Fibroblast of peridontal ligament (primary cell): Measurements from ENCODE around the gene BNIPL.
A peak's percentile ranks its signal among the peaks of the same experiment; 100 is the strongest.

ENCODE experiments used
- DNase-seq: peaks from one replicate; pipeline ENCODE4 v3.0.0-alpha.2; 2010; ENCODE audit errors: extremely low read depth

Gene BNIPL, protein sequence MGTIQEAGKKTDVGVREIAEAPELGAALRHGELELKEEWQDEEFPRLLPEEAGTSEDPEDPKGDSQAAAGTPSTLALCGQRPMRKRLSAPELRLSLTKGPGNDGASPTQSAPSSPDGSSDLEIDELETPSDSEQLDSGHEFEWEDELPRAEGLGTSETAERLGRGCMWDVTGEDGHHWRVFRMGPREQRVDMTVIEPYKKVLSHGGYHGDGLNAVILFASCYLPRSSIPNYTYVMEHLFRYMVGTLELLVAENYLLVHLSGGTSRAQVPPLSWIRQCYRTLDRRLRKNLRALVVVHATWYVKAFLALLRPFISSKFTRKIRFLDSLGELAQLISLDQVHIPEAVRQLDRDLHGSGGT

GRCh38 chr1:151036356-151036755 lies at the start of gene BNIPL:
Gene BNIPL, plus strand, starts transcription at chr1:151036586. Its CDS starts 140 bp downstream, at chr1:151036726.
- DNase-seq = no peak

GRCh38 chr1:150987924-150988323 lies 48.5 kb upstream of the BNIPL start:
- no peak for DNase-seq

GRCh38 chr1:150992626-150993025 lies 43.8 kb upstream of the BNIPL start:
- no peak for DNase-seq

DNA sequence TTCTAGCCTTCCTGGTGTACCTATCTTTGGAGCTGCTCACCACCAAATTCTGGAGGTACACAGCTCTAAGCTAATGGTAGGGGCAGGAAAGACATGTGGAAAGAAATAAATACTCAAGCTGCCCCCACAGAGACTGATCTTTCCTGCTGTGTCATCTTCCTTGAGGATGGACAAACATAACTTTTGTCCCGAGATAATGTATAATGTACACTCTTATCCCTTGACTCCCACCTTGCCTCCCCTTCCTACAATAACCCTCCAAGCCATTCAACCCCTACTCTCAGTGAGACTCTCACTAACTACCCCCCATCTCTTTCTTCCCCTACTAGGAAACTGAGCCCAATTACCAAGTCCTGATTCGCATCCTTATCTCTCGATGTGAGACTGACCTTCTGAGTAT lies 42.1 kb upstream of the BNIPL start:
- no peak for DNase-seq

DNA sequence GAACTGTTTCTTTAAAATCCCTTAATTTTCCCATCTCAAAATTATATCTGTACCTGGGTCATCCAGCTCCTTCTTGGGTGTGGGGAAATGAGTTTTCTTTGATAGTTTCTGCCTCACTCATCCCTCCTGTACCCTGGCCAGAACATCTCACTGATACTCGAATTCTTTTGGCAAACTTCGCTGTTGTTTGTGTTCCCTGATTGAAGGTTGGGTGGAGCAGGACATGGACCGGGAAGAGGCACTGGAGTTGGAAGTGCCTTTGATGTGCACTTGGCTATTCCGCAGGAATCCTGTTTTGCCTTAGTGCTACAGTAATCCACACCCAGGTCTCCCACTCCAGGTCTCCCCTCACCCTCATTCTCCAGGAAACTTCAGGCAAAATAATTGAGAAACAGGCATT lies 40.9 kb upstream of the BNIPL start:
- no peak for DNase-seq

DNA sequence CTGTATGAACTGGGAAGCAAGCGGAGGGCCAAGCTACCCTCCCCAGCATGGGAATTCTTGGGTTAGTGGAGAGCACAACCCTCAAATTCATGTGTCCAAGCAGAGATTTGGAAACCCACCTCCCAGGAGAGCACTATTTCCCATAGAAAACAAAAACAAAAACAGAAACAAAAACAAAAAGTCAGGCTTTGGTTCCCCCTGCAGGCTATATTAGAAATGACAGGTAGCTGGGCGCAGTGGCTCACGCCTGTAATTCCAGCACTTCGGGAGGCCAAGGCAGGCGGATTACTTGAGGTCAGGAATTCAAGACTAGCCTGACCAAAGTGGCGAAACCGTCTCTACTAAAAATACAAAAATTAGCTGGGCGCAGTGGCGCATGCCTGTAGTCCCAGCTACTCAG lies 40.5 kb upstream of the BNIPL start:
- peak; percentile 56 for DNase-seq

DNA sequence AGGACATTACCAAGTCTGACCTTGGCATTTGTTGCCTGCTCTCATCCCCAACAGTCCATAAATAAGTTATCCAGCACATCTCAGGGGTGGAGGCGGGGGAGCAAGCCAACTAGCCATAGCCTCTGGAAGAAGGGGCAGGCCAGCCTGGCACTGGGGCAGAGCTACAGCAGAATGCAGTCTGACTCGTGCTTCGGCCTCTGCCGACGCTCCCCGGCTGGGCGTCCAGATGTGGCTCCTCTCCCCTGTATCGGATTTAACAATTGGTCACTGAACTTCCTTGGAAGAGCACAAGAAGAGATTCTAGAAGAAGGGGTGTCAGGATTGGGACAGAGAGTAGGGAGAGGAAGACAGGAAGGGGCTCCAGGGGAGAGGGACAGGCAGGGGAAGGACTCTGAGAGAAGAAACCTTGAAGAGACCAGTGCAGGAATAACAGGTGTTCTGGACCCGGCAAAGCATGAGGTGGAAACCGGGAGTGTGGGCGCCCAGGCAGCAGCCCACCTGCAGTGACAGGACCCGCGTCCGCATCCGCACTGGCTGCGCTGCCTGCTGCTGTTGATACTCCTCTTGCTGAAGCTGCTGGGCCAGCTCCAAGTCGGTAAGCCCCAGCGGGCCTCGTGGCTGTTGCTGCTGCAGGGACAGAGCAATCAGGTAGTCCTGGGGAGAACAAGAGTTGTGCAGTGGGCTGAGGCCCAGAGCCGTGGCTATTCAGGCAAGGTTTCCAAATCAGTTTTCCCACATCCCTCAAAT lies 39.1 kb upstream of the BNIPL start:
- no peak for DNase-seq

GRCh38 chr1:150997949-150998348 lies 38.4 kb upstream of the BNIPL start:
- no peak for DNase-seq

DNA sequence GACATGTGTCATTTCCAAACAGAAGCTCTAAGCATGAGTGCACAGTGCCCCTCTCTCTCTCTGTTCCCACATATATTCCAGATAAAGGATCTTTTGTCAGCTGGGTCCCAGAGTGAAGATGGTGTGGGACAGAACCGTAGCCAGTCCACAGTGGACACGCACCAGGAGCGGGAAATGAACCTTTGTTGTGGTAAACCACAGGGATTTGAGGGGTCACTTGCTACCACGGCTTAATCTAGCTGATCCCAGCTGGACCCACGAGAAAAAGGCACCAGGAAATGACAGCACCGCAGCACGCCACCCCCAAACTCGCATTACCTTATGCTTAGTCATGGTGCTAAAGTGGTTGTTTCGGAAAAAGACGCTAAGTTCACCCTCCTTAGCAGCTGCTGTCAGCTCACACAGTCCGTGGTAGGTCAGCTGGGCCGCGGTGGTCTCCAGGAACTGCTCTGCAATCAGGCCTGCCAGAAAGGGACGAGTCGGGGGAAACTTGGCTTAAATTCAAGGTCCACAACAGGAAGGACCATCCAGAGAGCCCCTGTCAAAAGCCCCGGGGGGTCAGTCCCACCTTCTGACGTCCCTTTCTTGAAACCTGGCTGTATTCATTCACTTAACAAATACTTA lies 37.2 kb upstream of the BNIPL start:
- DNase-seq = peak; percentile 56

- DNase-seq = no peak
Observed at GRCh38 chr1:150999926-151000325, 36.5 kb upstream of the BNIPL start.

GRCh38 chr1:151000408-151000807 lies 36.0 kb upstream of the BNIPL start:
- DNase-seq = no peak

DNA sequence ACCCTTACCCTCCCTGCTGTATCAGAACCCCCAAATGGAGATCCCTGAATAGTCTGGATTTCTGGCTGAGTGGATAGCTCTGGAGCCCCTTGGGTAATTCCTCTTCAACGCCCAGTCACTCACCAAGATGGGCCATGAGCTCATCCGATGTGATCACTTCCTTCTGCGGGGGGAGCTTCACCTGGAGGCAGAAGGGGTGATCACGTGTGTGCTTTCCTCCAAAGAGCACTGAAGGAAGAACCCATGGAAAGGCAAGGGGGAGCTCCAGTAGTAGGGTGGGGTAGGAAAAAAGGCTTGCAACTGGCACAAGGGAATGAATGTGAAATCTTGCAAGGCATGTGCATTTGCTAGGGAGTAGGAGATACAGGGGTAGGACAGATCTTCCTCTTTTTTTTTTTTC lies 34.8 kb upstream of the BNIPL start:
- no peak for DNase-seq

DNA sequence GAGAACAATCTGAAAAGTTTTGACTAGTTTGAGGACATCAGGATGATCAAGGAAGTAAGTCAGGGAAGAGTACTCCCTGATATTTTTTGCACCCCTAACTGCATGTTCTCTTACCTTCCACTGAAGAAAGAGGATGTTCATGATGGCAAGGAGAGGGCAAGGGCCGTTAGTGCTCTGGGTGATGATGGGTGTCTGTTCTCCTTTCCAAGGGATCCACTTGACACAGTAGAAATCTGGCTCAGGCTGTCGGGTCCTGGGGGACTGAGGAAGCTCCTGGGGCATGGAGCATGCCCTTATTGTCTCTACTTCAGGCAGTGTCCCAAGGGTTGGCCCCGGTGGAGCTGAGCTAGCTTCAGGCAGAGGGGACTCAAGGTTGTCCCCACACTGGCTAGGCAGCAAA lies 34.3 kb upstream of the BNIPL start:
- no peak for DNase-seq

GRCh38 chr1:151002611-151003010 lies 33.8 kb upstream of the BNIPL start:
- DNase-seq = no peak

DNA sequence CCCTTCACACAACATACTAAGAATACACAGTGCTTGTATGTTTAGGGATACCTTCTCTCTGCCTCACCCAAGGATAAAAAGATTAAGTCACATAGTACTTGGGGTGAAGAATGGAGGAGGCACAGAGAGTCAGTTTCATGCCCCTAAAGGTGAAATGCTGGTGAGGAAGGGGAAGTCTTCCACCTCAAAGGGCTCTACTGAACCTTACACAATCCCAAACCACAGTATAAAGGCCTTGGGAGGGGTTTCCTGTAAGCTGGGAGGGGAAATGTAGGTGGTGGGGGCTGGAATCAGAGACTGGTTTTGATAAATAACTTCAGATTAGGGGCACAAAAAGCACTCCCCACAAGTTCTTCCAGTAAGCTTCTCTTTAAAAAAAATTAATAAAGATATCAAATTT lies 33.2 kb upstream of the BNIPL start:
- no peak for DNase-seq

DNA sequence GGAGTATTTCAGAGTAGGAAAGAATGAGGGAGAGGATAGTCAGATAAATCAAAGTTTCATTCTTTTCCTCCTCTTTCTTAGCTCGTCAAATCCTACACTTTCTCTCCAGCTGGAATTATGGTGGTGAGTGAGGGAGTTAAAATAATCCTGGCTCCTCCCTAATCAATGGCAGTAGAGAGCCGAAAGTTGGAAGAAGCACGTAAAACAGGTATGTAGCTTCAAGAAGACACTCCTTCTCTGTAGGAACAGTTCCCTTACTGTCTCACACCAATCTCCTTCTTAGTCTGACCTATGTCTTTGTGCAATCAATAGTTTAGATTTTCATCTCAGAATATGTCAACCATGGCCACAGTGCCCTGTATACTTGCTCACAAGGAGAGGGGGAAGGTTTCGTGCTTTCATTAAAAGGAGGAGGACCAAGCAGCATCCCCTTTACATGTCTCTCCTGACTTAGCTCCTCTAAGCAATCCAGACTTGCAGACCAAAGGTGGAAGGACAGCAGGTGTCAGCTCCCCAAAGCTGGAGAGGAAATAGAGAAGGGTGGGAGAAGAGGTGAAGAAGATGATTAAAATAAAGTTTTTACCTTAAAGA lies 30.6 kb upstream of the BNIPL start:
- no peak for DNase-seq

DNA sequence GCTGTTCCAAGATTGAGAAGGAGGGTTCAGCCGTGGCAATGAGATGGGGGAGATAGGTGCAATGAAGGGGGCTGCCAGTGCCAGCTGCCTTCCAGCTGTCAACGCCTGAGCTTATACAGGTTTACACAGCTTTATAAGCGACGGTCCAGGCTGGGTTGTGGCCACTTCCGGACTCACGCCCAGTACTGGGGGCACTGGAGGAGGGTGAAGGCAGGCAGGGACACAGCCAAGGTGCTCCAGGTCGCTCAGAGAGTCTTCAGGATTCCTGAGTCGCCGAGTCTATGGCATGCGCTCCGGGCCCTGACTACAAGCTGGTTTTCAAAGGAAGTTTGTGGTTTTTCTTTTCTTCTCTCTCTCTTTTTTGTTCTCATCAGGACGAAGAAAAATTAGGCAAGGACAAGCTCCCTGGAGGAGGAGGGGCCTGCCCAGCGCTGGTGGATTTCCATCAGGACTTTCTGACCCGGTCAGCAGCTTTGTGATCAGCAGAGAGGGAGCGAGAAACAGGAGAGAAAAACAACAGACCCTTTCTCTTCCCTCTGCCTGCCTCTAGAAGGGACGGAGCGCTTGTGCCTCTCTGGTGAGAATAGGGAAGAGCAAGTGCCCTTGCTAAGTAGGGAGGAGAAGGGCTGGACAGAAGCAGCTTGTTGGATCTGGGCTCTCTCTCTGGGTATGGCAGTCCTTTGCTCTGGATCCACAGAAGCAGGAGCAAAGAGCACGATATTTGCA lies 29.9 kb upstream of the BNIPL start, which contains the start of gene MINDY1:
MINDY1 (minus strand) TSS at position 576 of the 726 bp plus-strand sequence. CDS start 4,285 bp downstream, outside the sequence.
- peak; percentile 87 for DNase-seq

DNA sequence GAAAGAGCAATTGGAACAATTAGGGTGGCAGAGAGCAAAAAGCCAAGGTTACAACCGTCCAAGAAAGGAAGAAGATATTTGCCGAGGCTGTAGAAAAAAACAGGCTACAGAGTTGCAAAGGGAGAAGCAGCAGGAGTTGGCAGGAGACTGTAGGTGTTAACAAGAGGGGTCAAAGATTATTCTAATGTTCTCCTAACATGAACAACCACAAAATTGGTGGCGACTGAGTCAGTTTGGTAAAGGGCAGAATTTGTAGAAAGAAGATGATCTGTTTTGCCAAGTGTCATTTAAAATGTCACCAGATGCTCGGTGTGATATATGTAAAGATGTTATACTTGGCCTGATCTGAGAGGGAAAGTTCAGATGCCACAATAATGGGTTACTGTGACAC lies 28.5 kb upstream of the BNIPL start:
- no peak for DNase-seq

GRCh38 chr1:151008244-151009205 lies 27.9 kb upstream of the BNIPL start, which contains the start of gene PRUNE1:
Gene PRUNE1, plus strand, starts transcription at chr1:151008449. Its CDS starts 184 bp downstream, at chr1:151008633.
- peak; percentile 96 for DNase-seq

- DNase-seq = peak; percentile 61
Observed at GRCh38 chr1:151009206-151009587, 27.2 kb upstream of the BNIPL start.
